Keratinocyte (primary cell): ENCODE results near the gene GZMM. TPM values are rescaled to one million over a fixed set of nuclear protein-coding genes. Genes with fewer than 3 reads are reported as not detected.

ENCODE experiments used
- DNase-seq: peaks from one replicate; pipeline ENCODE4 v3.0.0-alpha.2; 2011; ENCODE audit warnings: low read depth, missing footprints, low spot score
- FAIRE-seq: peaks from 2 replicates; lab custom pipeline; 2011; peaks lifted over from hg19 to GRCh38; lab: Jason Lieb, UNC
- H2AFZ ChIP-seq: 2 replicates; pipeline ENCODE4 v1.6.0; 2012; ENCODE audit warnings: low read length, control low read depth, inconsistent platforms; ENCODE audit not compliant: control insufficient read depth
- H3K27ac ChIP-seq: 2 replicates; pipeline ENCODE4 v1.5.1; 2011; ENCODE audit warnings: low read length; ENCODE audit not compliant: control insufficient read depth, insufficient read depth
- H3K27me3 ChIP-seq: 3 replicates; pipeline ENCODE4 v1.6.0; 2011; ENCODE audit warnings: low read length; ENCODE audit not compliant: control insufficient read depth, insufficient read depth; ENCODE audit errors: extremely low read depth
- H3K36me3 ChIP-seq, 2 experiments: 2 replicates in 1 of 2; 3 replicates in 1 of 2; pipeline ENCODE4 v1.5.1; 2011; ENCODE audit warnings: low read length in 2 of 2, mild to moderate bottlenecking in 1 of 2; ENCODE audit not compliant: control insufficient read depth in 2 of 2, insufficient read depth in 2 of 2; ENCODE audit errors: extremely low read depth in 1 of 2
- H3K4me1 ChIP-seq: 3 replicates; pipeline ENCODE4 v1.5.1; 2011; ENCODE audit warnings: low read length; ENCODE audit not compliant: control insufficient read depth, insufficient read depth; ENCODE audit errors: extremely low read depth
- H3K4me2 ChIP-seq: 3 replicates; pipeline ENCODE4 v1.6.0; 2011; ENCODE audit warnings: low read depth, low read length; ENCODE audit not compliant: control insufficient read depth, insufficient read depth; ENCODE audit errors: extremely low read depth
- H3K4me3 ChIP-seq, 3 experiments: fragments of 200-600 bp in 1 of 3; sonication (generic) in 1 of 3; 2 replicates in 2 of 3; 3 replicates in 1 of 3; pipeline ENCODE4 v1.5.1; 2011 to 2016; ENCODE audit warnings: low read length in 3 of 3, mild to moderate bottlenecking in 3 of 3, control low read depth in 2 of 3, inconsistent platforms in 1 of 3, low read depth in 1 of 3, mixed read lengths in 1 of 3, mixed run types in 1 of 3, moderate library complexity in 1 of 3; ENCODE audit not compliant: control insufficient read depth in 2 of 3, insufficient read depth in 2 of 3; ENCODE audit errors: extremely low read depth in 1 of 3
- H3K79me2 ChIP-seq: 2 replicates; pipeline ENCODE4 v1.6.0; 2012; ENCODE audit warnings: low read length; ENCODE audit not compliant: control insufficient read depth, insufficient read depth
- H3K9ac ChIP-seq: 3 replicates; pipeline ENCODE4 v1.6.0; 2011; ENCODE audit warnings: low read length; ENCODE audit not compliant: control insufficient read depth, insufficient read depth; ENCODE audit errors: extremely low read depth
- H3K9me1 ChIP-seq: 3 replicates; pipeline ENCODE4 v1.6.0; 2011; ENCODE audit warnings: low read length; ENCODE audit not compliant: control insufficient read depth, insufficient read depth; ENCODE audit errors: extremely low read depth
- H3K9me3 ChIP-seq: 2 replicates; pipeline ENCODE4 v1.5.1; 2012; ENCODE audit warnings: low read depth, low read length; ENCODE audit not compliant: control insufficient read depth
- H4K20me1 ChIP-seq: 3 replicates; pipeline ENCODE4 v1.6.0; 2011; ENCODE audit warnings: low read length; ENCODE audit not compliant: control insufficient read depth, insufficient read depth; ENCODE audit errors: extremely low read depth
- EZH2 ChIP-seq: IDR thresholded peaks from one replicate; pipeline ENCODE4 v1.6.1; 2012; ENCODE audit warnings: inconsistent platforms, mild to moderate bottlenecking, low read length, moderate library complexity
- dilution Hi-C: fragments of 300-500 bp; cut with MboI; formaldehyde crosslinking; loops from one replicate; pipeline ENCODE4 v1.7.0; 2020; ENCODE audit warnings: low sequenced_read_pairs; ENCODE audit not compliant: extremely low pct_ligation_motif_present
- polyA plus RNA-seq, 5 experiments: library from polyadenylated mRNA; depleted of rRNA in 3 of 5; stranded (reverse) in 3 of 5; stranded (forward) in 1 of 5; unstranded in 1 of 5; fragments of >200 nt; gene quantifications; 1 replicate in 1 of 5; 2 replicates in 3 of 5; 3 replicates in 1 of 5; pipeline versions ENCODE4 v1.2.1 to v1.2.3, GENCODE V29; 2011 to 2012; ENCODE audit warnings: missing spikeins in 2 of 5, low read depth in 1 of 5, low replicate concordance in 1 of 5
- TF ChIP-seq, protein P1 (sequence below), 3 experiments: IDR thresholded peaks in 1 of 3; conservative IDR thresholded peaks in 1 of 3; optimal IDR thresholded peaks in 1 of 3; 2 replicates in 2 of 3; 3 replicates in 1 of 3; pipeline versions ENCODE3 to v1.5.1; 2011; ENCODE audit warnings: low read length in 3 of 3, mild to moderate bottlenecking in 3 of 3, moderate library complexity in 2 of 3, control low read depth in 1 of 3, inconsistent platforms in 1 of 3; ENCODE audit not compliant: insufficient read depth in 2 of 3; ENCODE audit errors: extremely low read depth in 1 of 3

The GZMM gene
- polyA plus RNA-seq, 1 donor (not counting 4 experiments of a cell fraction or from before 2014, with no cell fraction given), result not detected

DNA sequence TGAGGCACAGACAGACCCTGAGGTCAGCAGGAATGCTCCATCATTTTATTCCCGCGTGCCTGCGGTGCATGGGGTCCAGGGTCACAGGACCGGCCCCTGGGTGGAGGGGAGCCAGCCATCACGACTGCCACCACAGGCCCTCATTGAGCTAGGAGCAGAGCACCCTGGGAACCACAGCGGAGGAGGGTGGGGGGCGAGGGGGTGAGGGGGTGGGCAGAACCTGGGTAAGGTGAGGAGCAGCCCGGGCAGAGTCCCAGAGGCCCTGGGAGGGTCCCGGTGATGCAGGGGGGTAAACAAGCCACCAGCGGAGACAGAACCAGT lies 48.8 kb upstream of the GZMM start:
- no peaks in the 10 kb centered on the region for H3K79me2 ChIP-seq
- TF ChIP-seq EZH2, result no peak
- TF ChIP-seq, protein P1, sequence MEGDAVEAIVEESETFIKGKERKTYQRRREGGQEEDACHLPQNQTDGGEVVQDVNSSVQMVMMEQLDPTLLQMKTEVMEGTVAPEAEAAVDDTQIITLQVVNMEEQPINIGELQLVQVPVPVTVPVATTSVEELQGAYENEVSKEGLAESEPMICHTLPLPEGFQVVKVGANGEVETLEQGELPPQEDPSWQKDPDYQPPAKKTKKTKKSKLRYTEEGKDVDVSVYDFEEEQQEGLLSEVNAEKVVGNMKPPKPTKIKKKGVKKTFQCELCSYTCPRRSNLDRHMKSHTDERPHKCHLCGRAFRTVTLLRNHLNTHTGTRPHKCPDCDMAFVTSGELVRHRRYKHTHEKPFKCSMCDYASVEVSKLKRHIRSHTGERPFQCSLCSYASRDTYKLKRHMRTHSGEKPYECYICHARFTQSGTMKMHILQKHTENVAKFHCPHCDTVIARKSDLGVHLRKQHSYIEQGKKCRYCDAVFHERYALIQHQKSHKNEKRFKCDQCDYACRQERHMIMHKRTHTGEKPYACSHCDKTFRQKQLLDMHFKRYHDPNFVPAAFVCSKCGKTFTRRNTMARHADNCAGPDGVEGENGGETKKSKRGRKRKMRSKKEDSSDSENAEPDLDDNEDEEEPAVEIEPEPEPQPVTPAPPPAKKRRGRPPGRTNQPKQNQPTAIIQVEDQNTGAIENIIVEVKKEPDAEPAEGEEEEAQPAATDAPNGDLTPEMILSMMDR (optimal IDR thresholded peaks at IDR 0.05 in 1 of 3, IDR thresholded peaks at IDR 0.05 in 1 of 3, conservative IDR thresholded peaks at IDR 0.05 in 1 of 3; ENCODE audit: extremely low read depth in 1 of 3, insufficient read depth in 2 of 3, low read length in 3 of 3), result no peak
- no peak overlapping the region for H3K4me2 ChIP-seq
- dilution Hi-C loops, result no loop called here
- FAIRE-seq (no peak), DNase-seq (no peak)
- no peaks in the 10 kb centered on the region for H3K9me1 ChIP-seq
- no peaks in the 10 kb centered on the region for H4K20me1 ChIP-seq
- H3K36me3 ChIP-seq, result no peaks in the 10 kb centered on the region
- no peak overlapping the region for H3K4me3 ChIP-seq
- H3K27me3 ChIP-seq, result peaks cover 25% of the 10 kb centered on the region
- no peak overlapping the region for H2AFZ ChIP-seq
- no peak overlapping the region for H3K9ac ChIP-seq
- no peak overlapping the region for H3K27ac ChIP-seq
- no peaks in the 10 kb centered on the region for H3K4me1 ChIP-seq
- H3K9me3 ChIP-seq, result no peaks in the 10 kb centered on the region

DNA sequence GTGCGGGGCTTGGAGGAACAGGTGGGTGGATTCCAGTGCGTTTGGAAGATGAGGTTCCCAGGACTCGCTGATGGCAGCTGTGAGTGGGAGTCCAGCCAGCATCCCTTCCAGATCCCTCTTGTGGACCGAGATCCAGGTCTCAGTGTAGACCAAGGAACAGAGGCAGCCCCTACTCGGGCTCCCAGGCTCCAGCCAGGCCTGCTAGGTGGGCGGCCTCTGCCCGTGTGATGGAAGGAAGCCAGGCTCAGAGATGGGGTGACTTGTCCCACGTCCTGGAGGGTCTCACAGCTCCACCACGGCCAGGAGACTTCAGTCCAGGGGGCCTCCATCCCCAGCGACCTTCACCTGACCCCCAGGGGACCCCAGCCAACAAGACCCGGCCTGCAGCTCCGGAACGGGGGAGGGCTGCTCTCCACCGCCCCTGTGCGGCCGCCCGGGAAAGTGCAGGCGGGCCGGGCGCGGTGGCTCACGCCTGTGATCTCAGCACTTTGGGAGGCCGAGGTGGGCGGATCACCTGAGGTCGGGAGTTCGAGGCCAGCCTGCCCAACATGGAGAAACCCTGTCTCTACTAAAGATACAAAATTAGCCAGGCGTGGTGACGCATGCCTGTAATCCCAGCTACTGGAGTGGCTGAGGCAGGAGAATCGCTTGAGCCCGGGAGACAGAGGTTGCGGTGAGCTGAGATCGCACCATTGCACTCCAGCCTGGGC lies 48.3 kb upstream of the GZMM start:
- no peaks in the 10 kb centered on the region for H4K20me1 ChIP-seq
- dilution Hi-C loops, result no loop called here
- peaks cover 25% of the 10 kb centered on the region for H3K27me3 ChIP-seq
- no peak overlapping the region for H3K9ac ChIP-seq
- DNase-seq, result no peak
- H3K4me1 ChIP-seq, result no peaks in the 10 kb centered on the region
- no peaks in the 10 kb centered on the region for H3K9me3 ChIP-seq
- H3K4me2 ChIP-seq, result no peak overlapping the region
- no peaks in the 10 kb centered on the region for H3K36me3 ChIP-seq
- no peak overlapping the region for H3K4me3 ChIP-seq
- H2AFZ ChIP-seq, result no peak overlapping the region
- no peaks in the 10 kb centered on the region for H3K79me2 ChIP-seq
- no peak for FAIRE-seq
- TF ChIP-seq, protein P1 (optimal IDR thresholded peaks at IDR 0.05 in 1 of 3, IDR thresholded peaks at IDR 0.05 in 1 of 3, conservative IDR thresholded peaks at IDR 0.05 in 1 of 3; ENCODE audit: extremely low read depth in 1 of 3, insufficient read depth in 2 of 3, low read length in 3 of 3), result peak; percentile 55 to 88 (median 61)
- no peak for TF ChIP-seq EZH2
- no peaks in the 10 kb centered on the region for H3K9me1 ChIP-seq
- no peak overlapping the region for H3K27ac ChIP-seq
